Measurements from ENCODE around the gene VPS50.
"Not testable (repeated sequence)": the region's sequence is repeated elsewhere in the genome, so short reads cannot be mapped to it uniquely, and the experiment has no call there.

VPS50 gene

DNA sequence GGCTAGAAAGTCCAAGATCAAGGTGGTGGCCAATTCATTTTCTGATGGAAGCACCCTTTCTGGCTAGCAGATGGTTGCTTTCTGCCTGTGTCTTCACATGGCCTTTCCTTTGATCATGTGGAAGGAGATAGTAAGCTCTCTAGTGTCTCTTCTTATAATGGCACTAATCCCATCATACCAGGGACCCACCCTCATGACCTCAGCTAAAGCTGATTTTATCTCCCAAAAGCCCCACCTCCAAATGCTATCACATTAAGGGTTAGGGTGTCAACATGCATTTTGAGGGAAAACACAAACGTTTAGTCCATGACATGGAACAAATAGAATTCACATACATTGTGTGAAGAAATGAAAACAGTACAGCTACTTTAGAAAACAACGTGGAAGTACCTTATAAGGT lies 100.0 kb downstream of the VPS50 start:
- DNase-seq, result no peak

GRCh38 chr7:93337052-93337451 lies 104.9 kb downstream of the VPS50 start:
- no peak for DNase-seq

DNA sequence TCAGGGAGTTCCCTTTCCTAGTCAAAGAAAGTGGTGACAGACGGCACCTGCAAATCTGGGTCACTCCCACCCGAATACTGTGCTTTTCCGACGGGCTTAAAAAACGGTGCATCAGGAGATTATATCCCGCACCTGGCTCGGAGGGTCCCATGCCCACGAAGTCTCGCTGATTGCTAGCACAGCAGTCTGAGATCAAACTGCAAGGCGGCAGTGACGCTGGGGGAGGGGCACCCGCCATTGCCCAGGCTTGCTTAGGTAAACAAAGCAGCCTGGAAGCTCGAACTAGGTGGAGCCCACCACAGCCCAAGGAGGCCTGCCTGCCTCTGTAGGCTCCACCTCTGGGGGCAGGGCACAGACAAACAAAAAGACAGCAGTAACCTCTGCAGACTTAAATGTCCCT lies 110.0 kb downstream of the VPS50 start:
- DNase-seq, result not testable (repeated sequence)

GRCh38 chr7:93350338-93350737 lies 118.2 kb downstream of the VPS50 start:
- no peak for DNase-seq

DNA sequence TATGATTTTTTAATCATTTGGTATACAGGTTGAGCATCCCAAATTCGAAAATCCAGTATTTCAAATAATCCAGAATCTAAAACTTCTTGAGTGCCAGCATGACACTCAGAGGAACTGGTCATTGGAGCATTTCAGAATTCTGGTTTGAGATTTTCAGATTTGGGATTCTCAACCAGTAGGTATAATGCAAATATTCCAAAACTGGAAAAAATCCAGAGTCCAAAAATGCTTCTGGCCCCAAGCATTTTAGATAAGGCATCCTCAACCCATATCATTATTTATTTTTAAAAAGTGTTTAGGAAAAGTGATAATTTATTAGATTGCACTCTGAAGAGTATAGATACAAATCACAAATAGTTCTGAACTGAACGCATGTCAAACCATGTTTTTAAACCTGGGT lies 120.7 kb downstream of the VPS50 start:
- no peak for DNase-seq

DNA sequence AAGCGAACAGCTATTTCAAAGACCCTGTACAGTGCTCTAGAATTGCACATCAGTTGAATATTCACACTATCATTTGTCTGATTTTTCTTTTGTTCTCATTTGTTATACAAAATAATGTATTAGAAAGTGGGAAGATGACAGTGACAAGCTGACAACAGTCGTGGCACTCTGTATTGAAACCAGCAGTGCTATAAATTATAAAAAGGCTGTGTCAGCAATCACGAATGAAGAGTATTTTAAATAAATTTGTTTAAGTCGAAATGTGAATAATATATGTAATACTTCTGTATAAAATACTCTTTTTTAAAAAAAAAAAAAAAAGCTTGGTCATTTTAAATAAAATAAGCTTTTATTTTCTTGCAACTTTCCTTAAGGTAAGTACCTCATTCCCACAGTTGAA lies 122.6 kb downstream of the VPS50 start:
- no peak for DNase-seq

DNA sequence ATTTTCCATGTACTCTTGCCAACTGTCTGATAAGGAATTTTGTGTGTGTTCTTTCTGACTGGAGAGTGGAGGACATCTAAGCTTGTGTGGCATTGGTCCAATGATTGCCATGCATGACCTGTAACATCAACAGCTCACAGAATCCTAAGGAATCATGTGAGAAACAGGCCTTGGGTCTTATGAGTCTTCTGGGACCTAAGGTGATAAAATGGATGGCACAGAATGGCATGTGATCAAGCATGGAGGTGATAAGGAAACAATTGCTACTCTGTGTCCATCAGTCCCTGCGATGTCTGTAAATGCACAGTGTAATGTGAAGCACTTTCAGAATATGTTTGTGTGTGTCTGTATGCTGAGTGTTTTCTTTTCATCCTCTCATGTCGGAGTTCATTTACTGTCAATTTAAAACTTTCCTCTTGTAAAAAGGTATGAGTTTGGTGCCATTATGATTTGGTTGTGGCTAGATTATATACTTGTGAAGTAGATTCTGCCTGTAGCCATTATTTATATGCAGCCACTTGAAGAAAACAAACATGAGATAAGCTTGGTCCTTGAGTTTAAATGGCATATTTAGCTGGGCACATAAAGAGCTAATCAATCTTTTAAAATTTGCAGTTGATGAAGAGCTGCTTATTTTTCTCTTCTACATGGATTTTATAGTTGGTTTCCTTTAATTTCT lies 127.5 kb downstream of the VPS50 start:
- DNase-seq, result no peak

DNA sequence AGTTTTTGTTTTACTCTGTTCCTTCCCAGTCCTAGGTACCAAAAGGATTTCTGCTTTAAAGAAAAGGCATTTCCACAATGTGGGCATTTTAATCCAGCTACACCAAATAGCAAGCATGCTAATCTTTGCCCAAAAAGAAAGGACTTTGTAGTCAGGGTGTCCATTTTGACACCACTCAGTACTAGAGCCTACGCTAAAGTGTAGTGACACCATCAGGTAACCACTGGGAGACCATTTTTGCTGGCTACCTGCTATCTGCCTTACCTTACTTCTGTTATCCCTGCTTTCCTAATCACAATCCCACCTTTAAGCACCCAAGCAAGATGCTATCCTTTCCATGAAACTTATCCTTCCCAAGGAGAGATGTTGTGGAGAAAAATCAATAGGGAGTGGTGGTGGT lies 129.7 kb downstream of the VPS50 start:
- no peak for DNase-seq

- no peak for DNase-seq
Observed at GRCh38 chr7:93364806-93365205, 132.6 kb downstream of the VPS50 start.

- DNase-seq, result no peak
Observed at GRCh38 chr7:93365341-93365740, 133.2 kb downstream of the VPS50 start.

DNA sequence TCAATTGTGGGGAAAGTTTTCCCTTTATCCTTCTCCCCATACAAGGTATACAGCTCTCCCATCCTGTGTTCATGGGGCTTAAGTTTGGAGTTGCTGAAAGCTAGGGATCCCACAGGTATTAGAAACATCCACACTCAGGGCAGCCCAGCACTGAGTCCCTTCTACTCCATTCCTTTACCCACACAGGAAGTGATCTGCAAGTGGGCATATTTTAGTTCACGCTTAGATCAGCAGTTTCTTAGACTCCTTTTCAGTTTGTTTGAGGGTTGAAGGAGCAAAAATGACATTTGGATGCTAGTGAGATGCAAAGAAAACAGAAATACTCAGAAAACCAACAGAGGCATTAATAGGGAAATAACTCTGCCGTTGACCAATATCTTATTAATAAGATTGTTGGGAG lies 134.7 kb downstream of the VPS50 start:
- DNase-seq, result no peak

DNA sequence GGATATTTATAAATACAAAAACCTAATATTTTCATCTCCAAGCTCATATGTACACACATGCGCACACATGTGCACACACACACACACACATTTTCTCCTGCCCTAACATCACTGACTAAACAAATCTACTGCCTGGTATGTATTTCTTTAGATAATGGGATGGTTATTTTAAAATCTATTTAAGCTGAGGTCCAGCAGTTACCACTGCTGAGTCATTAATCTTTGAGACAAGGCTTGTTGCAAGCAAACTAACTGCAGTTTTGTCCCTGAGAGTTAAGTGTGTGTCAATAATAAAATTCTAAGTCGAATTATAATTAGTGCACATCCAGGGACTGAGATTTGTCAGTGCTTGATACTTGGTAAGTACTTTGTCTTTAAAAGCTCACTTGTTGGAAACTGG lies 135.1 kb downstream of the VPS50 start:
- DNase-seq, result no peak

- not testable (repeated sequence) for DNase-seq
Observed at GRCh38 chr7:93370937-93371336, 138.8 kb downstream of the VPS50 start.

DNA sequence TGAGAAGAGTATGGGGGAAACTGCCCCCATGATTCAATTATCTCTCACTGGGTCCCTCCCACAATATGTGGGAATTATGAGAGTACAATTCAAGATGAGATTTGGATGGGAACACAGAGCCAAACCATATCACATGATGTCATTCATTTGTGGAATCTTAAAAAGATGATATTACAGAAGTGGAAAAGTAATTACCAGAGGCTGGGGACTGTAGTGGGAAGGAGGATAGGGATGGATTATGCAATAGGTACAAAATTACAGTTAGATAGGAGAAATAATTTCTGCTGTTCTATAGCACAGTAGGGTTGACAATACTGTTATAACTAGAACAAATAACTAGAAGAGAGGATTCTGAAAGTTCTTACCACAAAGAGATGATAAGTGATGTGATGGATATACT lies 141.4 kb downstream of the VPS50 start:
- DNase-seq, result no peak

- DNase-seq, result peak; percentile 18
Observed at GRCh38 chr7:93374345-93374940, 142.3 kb downstream of the VPS50 start.

DNA sequence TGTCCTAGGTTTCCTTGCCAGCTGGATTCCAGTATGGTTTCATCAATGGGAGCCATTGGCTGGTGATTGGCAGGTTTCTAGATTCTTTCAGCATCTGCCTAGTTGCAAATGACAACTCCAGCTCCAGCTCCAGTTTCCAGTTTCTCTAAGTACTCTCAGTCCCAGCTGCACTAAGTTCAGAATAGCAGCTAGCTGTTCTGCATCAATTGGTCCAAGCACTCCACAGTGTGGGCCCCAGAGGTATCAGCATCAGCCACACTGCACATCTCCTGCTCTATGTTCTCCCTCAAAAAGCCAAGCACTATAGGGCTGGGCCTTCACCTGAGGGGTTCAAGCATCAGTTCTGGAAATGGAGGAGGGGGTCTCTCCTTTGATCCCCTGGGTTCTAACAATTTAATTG lies 143.4 kb downstream of the VPS50 start:
- DNase-seq, result no peak

DNA sequence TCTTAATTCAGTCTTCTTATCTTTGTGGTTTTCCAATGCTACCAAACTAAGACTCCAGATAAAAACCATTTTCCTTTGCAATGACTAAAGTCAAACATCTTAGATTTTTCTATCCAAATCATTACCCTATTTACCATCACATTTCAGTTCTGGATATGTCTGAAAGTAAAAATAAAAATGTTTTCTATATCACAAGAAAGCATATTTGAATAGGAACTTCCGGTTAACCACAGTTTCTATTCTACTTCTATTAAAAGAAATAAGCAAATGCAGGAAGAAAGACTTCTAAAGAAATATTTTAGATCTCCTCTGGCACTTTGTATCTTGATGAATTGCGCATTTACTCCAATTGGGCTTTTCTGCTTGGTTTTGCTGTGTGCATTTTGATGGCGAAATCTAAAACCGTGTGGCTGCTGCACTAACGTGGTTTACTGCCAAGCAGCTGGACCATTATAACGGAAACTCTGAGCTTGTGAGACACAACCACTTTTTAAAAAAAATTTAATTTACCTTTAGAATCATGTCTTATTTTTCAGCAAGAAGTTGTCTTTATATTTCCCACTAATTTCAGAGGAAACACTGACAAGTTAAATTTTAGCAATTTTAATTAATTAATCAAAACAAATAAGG lies 146.1 kb downstream of the VPS50 start:
- DNase-seq, result no peak

DNA sequence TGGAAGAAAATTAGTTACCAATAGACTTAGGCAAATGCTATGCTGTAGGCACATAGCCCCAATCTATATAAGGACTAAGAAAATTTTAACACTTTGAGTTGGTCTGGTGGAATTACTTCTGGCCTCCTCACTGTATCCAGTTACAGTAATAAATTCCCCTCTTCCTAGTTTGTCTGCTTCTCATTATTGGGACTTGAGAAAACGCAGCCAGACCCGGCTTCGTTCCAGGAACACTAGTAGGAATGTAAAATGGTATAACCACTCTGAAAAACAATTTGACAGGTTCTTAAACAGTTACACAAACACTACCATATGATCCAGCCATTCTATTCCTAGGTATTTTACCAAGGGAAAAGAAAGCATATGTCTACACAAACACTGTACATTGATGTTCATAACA lies 150.2 kb downstream of the VPS50 start:
- DNase-seq, result no peak

DNA sequence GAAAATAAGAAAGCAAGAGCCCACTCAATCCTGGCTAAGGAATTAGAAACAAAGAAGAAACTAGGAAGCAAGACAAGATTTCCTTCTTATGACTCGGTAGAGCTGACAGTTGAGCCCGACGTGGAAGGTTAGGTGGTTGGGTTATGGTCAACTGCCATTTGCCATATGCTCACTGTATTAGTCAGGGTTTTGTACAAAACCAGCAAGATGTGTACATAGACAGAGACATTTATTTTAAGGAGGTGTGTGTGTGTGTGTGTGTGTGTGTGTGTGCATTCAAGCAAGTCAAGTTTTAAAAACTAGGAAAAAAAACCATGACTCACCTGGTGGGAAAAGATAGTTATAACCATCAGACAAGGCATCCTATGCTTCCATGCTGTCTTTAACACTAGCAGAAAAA lies 158.5 kb downstream of the VPS50 start:
- no peak for DNase-seq

DNA sequence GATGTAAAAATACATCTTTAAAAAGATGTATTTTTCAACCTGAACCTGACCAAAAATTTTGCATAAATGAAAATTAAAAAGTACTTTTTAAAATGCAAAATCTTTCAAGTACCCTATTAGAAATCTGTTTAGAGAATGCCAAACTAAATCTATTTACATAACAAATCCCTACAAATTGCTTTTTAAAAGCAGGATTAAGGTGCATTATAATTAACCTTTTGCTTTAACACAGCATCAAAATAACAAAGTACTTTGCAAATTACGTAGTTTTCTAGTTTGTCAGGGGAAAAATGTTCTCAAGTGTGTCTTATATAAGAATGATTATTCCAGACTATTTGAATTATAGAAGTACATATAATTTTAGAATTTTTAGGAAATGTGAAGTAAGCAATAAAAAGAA lies 160.8 kb downstream of the VPS50 start:
- DNase-seq, result no peak

DNA sequence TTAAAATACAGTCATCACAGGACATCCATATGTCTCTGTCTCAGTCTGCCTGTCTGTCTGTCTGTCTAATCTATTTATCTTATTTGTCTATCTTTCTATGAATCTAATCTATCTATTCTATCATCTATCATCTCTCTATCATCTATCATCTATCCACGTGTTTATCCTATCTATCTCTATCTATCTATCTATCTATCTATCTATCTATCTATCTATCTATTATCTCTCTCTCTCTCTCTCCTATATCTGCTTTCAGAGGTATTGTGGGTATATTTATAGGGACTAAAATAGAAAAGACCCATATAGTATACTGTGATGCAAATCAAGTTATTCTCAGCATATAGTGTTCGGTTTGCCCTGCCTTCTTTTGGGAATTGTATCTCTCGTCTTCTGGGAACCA lies 167.5 kb downstream of the VPS50 start:
- DNase-seq, result no peak

DNA sequence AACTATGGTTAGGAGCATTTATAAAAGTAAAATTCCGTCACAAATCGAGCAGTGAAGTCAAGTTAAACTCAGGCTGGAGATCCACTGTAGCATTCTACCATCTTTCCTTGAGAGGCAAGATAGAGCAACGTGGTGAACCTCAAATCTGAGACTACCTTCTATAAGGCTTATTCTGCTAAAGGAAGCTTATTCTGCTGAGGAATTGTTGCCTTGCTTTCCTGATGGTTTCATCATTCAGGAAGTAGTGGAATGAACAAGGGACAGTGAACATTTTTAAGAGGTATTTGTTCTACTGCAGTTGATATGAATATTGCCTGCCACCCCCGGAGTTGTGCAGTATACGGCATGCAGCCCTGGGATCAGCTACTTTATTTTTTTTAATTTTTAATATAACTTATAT lies 170.8 kb downstream of the VPS50 start:
- no peak for DNase-seq

- DNase-seq, result no peak
Observed at GRCh38 chr7:93407239-93407638, 175.1 kb downstream of the VPS50 start.

- DNase-seq, result no peak
Observed at GRCh38 chr7:93409324-93409723, 177.2 kb downstream of the VPS50 start.
